ENCODE measurements around the gene STIP1. TPM values are rescaled to one million over a fixed set of nuclear protein-coding genes. Genes with fewer than 3 reads are reported as not detected.

STIP1 gene
- total and polyA plus RNA-seq, 9 of the 15 experiments (the other 6 are each of a cell fraction or from before 2014, with no cell fraction given), result 58.1 to 465 (median 346) TPM

- TF ChIP-seq E2F8 (IDR thresholded peaks at IDR 0.05; ENCODE audit: low read depth, partially characterized antibody) (peak; percentile 12), NR4A1 (CRISPR knock-in tag; IDR thresholded peaks at IDR 0.05) (no peak), NR4A1 (tag; IDR thresholded peaks at IDR 0.05) (no peak), THRAP3 (IDR thresholded peaks at IDR 0.05; ENCODE audit: borderline replicate concordance) (no peak), U2AF1 (optimal IDR thresholded peaks at IDR 0.05; ENCODE audit: low read depth, low read length) (no peak), MNT (conservative IDR thresholded peaks at IDR 0.05) (peak; percentile 32 to 66; a peak in 3 of 4 replicates), ZNF655 (CRISPR knock-in tag; IDR thresholded peaks at IDR 0.05) (no peak), ZNF766 (CRISPR knock-in tag; conservative IDR thresholded peaks at IDR 0.05) (no peak), ZNF445 (CRISPR knock-in tag; IDR thresholded peaks at IDR 0.05; ENCODE audit: low read depth) (no peak), ZNF644 (tag; IDR thresholded peaks at IDR 0.05; ENCODE audit: low read depth) (no peak), SIRT6 (IDR thresholded peaks at IDR 0.05; ENCODE audit: low read depth, low read length) (no peak), SP1 (CRISPR knock-in tag; IDR thresholded peaks at IDR 0.05) (no peak; the same call in 1 of the 2 replicates), DMBX1 (CRISPR knock-in tag; IDR thresholded peaks at IDR 0.05; ENCODE audit: borderline replicate concordance) (no peak), KAT8 (IDR thresholded peaks at IDR 0.05; ENCODE audit: low read depth) (no peak), ZNF512 (tag; IDR thresholded peaks at IDR 0.05) (no peak), ZBTB9 (CRISPR knock-in tag; IDR thresholded peaks at IDR 0.05) (no peak), ZNF239 (CRISPR knock-in tag; IDR thresholded peaks at IDR 0.05) (no peak)
- TF ChIP-seq, protein P1, sequence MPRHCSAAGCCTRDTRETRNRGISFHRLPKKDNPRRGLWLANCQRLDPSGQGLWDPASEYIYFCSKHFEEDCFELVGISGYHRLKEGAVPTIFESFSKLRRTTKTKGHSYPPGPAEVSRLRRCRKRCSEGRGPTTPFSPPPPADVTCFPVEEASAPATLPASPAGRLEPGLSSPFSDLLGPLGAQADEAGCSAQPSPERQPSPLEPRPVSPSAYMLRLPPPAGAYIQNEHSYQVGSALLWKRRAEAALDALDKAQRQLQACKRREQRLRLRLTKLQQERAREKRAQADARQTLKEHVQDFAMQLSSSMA (CRISPR knock-in tag; IDR thresholded peaks at IDR 0.05), result no peak
Observed at GRCh38 chr11:64245797-64246620, 60.0 kb downstream of the STIP1 start (continued).
